ENCODE data around the gene SARS2.

Gene SARS2

DNA sequence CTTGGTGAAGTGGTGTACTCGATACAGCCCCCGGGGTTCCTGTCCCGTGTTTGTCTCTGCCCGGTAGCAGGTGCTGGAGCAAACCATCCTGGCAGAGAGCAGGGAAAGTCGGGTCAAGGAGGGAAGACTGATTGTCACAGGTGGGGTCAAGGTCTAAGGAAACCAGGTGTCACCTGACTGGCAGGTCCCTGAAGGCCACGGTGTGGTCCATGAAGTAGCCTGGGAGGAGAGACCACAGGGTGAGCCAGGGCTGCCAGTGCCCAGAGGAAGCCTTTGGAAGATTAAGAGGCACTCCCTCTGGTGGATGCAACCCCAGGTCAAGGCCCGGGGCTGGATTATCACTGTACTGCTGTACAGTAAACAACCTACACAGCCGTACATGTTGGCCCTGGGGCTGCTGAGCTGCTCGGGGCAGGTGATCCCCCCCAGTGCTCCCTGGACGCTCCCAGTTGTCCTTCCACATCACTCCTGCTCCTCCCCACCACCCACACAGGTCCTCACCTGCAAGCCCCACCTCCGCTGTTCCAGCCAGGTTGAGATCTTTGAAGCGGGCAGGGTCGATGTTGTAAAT, 12.6 kb downstream of the SARS2 start:
- DNase-seq (ENCODE audit: low read depth) = no peak

DNA sequence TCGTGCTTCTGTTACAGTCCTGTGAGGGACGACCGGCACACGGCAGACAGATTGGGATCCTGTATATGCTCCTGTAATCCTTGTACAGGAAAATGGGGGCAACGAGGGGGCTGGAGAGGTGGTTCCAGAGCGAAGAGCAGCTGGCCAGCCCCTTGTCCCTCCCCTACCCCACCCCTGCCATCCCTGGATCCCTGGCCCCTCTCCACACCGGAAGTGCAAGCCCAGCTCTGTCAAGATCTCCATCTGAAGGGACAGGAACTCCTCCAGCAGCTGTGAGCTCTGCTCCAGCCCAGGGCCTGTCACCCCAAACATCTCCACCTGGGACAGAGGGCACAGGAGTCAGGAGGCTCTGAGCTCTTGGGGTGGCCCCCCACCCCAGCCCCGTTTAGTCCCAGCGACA, 13.0 kb downstream of the SARS2 start:
- no peak for DNase-seq (ENCODE audit: low read depth)

DNA sequence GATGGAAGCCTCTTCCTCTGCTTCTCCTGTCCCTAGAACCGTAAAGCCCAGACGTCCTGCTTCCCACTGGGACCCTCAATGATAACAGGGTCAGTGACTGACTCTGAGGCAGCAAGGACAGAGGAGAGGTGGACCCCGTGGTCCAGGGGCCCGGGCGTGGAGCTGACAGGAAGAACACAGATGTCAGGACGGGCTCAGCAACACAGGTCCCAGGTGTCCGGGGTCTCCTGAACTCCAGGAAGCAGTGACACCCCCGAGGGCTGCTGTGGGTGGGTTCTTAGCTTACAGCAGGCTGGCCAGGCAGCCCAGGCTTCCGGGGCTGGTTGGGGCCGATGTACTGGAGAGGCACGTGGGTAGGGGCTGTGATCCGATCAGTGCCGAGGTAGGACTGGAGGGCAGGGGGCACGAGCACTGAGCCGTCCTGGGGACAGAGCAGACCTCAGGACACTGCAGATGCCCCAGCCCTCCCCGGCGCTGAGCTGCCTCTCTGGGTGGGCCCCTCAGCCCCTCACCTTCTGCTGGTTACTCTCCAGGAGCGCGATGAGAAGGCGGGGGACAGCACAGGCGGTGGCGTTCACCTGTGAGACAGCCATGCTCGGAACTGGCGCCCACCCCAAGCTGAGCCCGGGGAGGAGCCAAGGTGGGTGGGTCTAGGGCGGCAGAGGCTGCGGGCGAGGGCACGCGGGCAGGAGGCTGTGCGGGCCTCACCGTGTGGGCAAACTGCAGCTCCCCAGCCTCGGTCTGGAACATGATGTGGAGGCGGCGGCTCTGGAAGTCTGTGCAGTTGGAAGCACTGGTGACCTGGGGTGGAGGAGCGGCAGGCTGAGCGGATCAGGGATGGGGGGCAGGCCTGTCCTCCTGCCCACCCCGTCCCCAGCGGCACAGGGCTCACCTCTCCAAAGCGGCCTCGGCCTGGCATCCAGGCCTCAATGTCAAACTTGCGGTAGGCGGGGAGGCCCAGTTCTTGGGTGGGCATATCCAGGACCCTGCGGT, 14.9 kb downstream of the SARS2 start:
- DNase-seq (ENCODE audit: low read depth) = no peak

DNA sequence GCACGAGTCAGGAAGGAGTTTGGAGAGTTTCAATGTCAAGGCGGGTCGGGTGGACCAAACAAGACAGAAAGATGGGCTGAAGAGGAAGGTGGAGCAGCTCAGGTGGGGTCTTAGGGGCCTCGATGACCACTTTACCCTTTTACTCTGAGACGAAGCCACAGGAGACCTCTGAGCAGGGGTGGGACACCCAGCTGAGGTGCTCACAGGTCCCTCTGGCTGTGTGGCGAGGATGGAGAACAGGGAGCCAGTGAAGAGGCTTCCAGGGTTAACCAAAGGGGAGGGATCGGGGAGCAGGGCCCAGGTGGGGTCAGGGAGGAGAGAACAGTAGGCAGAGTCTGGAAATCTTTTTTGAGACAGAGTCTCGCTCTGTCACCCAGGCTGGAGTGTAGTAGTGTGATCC, 16.6 kb downstream of the SARS2 start:
- no peak for DNase-seq (ENCODE audit: low read depth)

DNA sequence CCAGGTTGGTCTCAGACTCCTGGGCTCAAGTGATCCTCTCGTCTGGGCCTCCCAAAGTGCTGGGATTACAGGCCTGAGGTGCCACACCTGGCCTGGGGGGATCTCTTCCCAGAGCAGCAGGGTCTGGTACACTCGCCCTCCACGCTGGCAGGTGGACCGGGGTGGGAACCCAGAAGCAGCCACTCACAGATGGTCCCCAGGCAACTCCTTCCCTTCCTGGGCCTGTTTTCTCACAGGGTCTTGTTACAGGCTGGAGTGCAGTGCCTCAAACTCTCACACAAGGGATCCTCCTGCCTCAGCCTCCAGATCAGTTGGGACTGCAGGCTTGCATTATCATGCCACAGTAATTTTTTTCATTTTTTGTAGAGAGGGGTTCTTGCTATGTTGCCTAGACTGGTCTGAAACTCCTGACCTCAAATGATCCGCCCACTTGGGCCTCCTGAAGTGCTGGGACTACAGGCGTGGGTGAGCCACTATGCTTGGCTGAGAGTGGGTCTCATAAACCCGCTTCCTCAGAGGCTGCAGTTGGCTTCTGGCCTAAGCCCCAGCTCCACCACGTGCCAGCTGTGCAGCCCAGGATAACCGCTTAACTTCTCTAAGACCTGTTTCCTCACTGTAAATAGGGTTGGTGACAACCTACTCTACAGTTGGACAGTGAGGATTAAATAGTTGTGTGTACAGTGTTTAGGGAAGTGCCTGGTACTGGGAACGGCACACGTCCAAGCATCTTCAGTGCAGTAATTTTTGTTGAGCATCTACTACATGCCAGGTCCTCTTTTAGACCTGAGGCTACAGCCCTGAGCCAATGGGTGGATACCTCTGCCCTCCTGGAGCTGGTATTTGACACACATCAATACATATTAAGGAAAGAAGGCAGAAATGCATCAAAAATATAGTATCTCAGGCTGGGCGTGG, 17.7 kb downstream of the SARS2 start:
- DNase-seq (ENCODE audit: low read depth) = no peak

DNA sequence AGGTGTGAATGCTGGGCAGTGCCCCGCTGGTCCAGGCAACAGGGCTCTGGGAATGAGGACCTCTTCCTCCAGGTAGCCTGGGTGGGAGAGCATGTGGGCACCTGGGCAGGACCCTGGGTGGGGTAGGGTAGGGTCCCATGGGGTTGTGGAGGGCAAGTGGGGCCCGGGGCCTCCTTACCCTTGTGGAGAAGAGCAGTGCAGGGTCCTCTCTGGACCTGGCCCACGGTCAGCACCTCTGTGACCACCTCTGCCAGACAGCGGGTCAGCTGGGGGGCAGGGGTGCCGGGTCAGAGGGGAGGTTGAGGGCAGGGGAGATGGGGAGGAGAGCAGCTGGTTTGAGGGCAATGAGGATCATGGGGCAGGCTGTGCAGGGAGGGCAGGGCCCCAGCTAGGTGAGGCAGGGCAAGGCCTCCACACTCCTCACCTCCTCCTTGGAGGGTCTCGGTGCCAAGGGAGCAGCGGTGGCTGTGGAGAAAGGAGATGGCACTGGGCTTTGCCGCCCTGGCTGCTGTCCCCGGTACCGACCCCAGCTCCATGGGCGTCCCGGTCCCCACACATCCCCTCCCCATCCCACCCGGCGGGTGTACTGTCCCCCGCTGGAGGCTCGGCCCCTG, 19.1 kb downstream of the SARS2 start:
- DNase-seq (ENCODE audit: low read depth) = no peak

DNA sequence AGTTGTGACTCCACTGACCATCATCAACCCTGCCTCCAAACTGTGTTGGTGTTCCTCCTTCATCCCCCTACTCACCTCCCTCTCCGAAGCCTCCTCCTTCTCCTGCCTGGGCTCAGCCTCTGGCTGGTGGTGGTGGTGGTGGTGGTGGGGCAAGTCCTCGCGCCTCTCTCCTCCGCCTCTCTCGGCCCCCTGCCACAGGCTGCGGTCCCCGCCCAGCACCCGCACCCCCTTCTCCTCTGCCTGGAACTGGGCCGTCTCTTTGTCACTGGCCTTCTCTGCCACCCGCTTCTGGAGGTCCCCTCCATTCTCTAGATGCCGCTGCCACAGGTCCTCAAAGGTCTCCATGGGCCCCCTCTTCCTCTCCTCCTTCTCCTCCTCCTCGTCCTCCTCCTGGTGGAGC, 20.1 kb downstream of the SARS2 start:
- DNase-seq (ENCODE audit: low read depth) = no peak

DNA sequence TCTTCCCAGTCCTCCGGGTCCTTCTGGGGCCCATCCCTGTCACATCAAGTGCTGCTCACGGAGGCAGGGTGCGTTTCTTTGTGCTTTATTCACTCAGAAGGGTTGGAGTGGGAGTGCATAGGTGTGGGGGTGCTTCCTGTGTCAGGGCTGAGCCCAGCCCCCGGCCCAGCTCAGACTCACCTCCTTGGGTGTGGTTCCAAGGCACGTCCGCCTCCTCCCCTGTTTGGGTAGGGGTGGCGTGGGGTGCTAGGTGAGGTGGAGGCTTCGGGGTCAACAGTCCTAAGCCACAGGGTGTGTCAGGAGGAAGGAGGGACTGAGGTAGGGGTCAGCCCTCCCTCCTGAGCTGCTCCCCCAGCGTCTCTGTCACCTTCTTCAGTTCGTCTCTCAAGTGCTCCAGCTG, 21.7 kb downstream of the SARS2 start:
- no peak for DNase-seq (ENCODE audit: low read depth)

DNA sequence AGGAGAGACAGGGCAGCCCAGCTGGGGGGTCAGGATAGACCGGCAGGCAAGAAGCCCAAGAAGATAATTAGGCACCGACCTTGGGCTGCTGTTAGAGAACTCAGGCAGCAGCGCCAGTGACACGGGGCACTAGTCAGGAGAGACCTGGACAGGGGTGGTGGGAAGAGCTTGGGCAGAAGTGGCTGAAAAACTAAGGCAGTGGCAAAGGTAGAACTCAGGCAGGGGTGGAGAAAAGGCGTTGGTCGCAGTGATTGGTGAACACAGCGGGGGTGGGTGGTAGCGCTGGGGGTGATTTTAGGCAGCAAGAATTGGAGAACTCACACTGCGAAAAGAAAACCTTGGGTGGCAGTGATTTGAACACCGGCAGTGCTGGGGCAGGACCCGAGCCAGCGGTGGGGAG, 22.9 kb downstream of the SARS2 start:
- no peak for DNase-seq (ENCODE audit: low read depth)

DNA sequence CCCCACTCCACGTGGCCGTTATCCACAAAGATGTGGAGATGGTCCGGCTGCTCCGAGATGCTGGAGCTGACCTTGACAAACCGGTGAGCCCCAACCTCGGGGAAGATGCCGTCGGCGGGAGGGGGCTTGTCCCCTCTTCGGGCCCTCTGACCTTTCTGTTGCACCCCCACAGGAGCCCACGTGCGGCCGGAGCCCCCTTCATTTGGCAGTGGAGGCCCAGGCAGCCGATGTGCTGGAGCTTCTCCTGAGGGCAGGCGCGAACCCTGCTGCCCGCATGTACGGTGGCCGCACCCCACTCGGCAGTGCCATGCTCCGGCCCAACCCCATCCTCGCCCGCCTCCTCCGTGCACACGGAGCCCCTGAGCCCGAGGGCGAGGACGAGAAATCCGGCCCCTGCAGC, 23.3 kb downstream of the SARS2 start:
- DNase-seq (ENCODE audit: low read depth) = no peak

DNA sequence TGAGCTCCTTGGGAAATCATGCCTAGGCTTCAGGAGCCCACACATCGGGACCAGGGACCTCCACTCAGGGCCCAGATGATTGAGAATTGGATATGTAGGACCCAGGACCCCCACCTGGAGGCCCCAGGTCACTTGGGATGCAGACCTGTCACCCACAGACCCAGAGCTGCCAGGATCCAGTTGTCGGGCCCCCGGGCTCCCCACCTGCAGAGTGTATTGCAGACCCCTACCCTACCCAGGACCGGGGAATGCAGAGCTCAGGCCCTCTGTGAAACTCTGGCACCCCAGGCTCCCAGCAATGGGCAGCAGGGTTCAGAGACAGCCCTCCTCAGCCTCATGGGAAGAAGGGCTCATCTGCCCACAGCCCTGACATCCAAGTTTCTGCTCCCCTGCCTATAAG, 24.9 kb downstream of the SARS2 start:
- no peak for DNase-seq (ENCODE audit: low read depth)

DNA sequence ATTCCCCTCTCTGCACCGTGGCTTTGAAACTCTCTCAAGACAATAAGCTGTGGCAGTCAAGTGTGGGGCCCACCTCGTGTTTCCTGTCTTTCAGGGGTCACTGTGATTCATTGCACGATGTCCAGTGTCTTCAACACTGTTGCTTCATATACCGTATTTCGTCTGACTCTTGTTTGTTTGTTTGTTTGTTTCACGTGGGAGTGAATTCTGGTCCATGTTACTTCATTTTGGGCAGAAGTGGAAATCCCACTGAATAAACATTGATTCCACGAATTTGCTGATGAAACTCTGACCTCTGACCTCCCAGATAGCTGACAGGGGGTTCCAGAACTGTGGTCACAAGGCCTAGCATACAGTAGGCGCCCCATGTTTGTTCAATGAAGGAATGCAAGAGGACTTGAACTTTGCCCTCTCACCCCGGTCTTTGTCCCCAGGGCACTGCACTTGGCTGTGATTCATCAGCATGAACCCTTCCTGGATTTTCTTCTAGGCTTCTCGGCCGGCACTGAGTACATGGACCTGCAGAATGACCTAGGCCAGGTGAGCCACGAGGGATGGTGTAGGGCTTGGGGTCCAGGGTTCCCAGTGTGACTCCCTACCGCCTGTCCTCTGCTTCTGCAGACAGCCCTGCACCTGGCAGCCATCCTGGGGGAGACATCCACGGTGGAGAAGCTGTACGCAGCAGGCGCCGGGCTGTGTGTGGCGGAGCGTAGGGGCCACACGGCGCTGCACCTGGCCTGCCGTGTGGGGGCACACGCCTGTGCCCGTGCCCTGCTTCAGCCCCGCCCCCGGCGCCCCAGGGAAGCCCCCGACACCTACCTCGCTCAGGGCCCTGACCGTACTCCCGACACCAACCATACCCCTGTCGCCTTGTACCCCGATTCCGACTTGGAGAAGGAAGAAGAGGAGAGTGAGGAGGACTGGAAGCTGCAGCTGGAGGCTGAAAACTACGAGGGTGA, 25.7 kb downstream of the SARS2 start:
- no peak for DNase-seq (ENCODE audit: low read depth)

DNA sequence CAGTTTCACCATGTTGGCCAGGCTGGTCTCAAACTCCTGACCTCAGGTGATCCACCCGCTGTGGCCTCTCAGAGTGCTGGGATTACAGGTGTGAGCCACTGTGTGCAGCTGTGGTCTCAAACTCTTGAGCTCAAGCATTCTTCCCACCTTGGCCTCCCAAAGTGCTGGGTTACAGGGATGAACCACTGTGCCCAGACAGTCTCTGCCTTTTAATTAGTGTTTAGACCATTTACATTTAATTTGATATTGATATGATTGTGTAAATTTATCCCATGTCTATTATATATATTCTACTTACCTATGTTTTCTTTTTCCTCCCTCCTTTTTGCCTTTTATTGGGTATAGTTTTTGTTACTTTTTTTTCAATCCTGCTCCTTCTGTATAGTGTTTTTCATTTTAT, 28.9 kb downstream of the SARS2 start:
- DNase-seq (ENCODE audit: low read depth) = no peak

DNA sequence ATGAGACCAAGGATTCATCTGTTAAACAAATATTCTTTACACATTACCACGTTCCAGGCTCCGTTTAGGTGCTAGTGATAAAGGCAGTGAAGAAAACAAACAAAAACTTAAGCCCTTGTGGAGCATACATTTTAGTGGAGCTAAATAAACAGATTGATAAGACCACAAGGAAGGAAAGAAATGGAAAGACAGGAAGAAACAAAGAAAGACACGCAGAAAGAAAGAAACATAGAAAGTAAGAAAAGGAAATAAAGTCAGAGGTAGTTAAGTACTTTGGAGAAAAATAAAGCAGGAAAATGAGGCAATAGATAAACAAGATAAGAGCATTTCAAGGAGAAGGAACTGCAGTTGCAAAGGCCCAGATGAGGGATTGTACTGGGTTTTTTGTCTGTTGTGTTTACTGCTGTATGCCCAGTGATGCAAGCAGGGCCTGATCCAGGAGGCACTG, 29.8 kb downstream of the SARS2 start:
- DNase-seq (ENCODE audit: low read depth) = no peak

DNA sequence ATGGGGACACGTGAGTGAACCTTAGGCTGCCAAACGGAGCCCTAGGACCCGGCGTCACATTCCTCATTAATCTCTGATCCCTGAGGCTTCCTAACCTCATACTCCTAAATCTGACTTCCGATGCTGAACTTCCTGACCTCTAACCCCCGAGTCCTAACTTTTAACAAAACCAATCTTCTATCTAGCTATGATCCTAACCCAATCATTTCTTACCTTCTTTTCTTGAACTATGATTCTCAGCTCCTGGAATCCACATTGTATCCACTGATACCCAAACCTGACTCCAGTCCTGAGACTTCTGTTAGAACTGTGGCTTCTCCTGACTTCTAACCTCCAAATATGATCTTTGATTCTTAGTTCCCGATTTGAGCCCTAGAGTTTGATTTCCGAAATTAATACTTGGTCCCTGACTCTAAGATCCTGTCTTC, 30.3 kb downstream of the SARS2 start:
- DNase-seq (ENCODE audit: low read depth) = no peak

DNA sequence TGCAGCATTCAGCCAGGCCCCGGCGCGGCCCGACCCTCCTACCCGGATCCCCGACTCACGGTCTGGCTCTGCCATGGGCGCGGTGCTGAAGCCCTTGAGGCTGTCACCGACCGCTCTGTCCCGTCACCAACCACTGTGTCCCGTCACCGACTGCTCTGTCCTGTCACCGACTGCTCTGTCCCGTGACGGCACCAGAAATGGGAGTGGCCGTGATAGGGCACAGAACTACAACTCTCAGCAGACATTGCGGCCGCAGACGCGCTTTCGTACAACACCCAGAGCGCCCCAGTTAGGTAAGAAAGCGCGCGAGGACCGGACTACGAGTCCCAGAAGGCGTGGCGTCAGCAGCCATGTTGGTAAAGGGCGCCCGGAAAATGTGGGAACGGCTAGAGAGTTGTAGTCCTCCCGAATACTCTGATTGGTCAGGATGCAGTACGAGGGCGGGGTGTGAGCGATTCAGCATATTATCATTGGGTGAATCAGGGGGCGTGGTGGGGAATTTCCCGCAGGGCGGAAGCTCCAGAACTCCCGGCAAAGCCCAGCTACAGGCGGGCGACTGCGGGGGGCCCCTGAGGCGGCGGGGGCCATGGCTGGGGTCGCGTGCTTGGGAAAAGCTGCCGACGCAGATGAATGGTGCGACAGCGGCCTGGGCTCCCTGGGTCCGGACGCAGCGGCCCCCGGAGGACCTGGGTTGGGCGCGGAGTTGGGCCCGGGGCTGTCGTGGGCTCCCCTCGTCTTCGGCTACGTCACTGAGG, 30.9 kb downstream of the SARS2 start, which contains the start of the genes NFKBIB and SIRT2:
NFKBIB (plus strand) TSS at position 523 of the 755 bp plus-strand sequence; CDS start at position 587, 64 bp downstream.
SIRT2 (minus strand) TSS at position 172 of the 755 bp plus-strand sequence; CDS start at position 75, 97 bp downstream.
- peak; percentile 98 for DNase-seq (ENCODE audit: low read depth)

DNA sequence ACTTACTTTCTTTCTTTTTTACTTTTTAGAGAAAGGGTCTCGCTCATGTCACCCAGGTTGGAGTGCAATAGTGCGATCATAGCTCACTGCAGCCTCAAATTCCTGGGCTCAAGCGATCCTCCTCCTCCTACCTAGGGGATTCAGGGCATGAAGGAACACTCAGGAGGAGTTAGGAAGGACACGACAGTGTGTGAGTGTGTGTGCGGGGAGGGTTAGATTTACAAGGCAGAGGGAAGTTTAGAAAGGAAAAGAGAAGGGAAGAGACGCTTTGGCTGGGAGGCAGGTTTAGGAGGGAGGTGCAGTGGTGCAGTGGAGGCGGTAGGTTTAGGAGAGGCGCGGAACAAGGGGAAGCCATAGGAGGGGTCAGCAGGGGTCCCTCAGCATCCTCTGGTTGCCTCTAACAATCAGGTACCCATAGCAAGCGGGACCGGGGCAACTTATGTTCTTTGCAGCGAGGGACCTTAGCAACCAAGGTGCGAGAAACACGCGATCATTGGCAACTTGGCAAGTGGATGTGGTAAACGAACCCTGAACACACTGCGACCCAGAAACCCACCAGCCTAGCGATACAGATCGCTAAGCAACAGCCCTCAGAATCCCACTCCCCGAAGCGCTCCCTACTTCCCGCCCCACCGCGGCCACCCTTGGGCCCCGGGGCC, 31.6 kb downstream of the SARS2 start:
- DNase-seq (ENCODE audit: low read depth) = no peak

DNA sequence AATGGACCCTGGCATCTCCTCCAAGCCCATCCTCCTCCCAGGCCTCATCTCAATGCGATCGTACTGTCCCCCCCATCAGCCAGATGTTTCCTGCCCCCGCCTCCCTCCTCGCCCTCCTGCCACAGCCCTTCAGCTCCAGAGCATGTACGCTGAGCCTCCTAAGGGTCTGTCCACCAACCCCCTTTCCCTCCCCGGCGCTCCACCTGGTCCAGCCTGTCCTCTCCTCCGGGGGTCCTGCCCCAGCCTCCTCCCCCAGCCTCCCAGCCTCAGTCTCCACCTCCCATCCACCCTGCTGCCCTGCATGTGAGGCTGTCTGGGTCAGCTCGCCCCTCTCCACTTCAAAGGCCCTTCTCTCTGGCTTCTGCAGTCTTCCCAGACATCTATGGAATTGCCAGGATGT, 35.6 kb downstream of the SARS2 start:
- no peak for DNase-seq (ENCODE audit: low read depth)

DNA sequence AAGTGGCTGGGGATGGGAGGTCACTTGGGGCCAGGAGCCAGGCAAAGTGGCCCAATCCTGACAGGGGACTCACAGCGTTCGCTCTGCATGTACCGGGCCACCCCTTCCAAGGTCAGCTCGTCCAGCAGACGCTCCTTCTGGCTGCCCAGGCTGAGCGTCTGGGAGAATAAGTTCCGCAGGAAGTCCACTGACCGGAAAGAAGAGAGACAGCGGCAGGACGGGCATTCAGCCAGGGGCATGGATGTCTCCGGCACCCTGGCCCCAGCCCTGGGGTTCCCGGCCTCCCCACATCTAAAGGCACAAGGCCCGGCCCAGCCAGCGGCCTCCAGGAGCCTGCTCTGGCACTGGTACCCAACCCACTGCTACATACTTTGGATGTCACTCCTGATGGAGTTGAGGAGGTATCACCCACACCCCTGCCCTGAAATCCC, 37.2 kb downstream of the SARS2 start:
- no peak for DNase-seq (ENCODE audit: low read depth)
